Measurements from ENCODE around the gene MEGF9. TPM values are rescaled to one million over a fixed set of nuclear protein-coding genes. Genes with fewer than 3 reads are reported as not detected.

Gene MEGF9
- total RNA-seq, 1 experiment from 2014 or later = 5.1 TPM

GRCh38 chr9:120741191-120741590 is 26.9 kb upstream of the MEGF9 start:
- Histone ChIP-seq H3K27me3 (replicated peaks) (no peaks in the 10 kb centered on the region), H3K36me3 (no peaks in the 10 kb centered on the region), H3K4me3 (no peak overlapping the region), H3K27ac (no peak overlapping the region), H3K4me1 (replicated peaks) (no peaks in the 10 kb centered on the region), H3K9me3 (replicated peaks) (no peaks in the 10 kb centered on the region)
- no peak for DNase-seq (ENCODE audit: low read depth in 1 of 2, low spot score in 2 of 2)

- H3K27me3 ChIP-seq (replicated peaks) = no peaks in the 10 kb centered on the region
- no peak overlapping the region for H3K27ac ChIP-seq
- no peak for DNase-seq (ENCODE audit: low read depth in 1 of 2, low spot score in 2 of 2)
- no peak overlapping the region for H3K4me3 ChIP-seq
- H3K9me3 ChIP-seq (replicated peaks) = no peaks in the 10 kb centered on the region
- H3K36me3 ChIP-seq = no peaks in the 10 kb centered on the region
- H3K4me1 ChIP-seq (replicated peaks) = no peaks in the 10 kb centered on the region
Measured at GRCh38 chr9:120740132-120740531, 25.9 kb upstream of the MEGF9 start.

DNA sequence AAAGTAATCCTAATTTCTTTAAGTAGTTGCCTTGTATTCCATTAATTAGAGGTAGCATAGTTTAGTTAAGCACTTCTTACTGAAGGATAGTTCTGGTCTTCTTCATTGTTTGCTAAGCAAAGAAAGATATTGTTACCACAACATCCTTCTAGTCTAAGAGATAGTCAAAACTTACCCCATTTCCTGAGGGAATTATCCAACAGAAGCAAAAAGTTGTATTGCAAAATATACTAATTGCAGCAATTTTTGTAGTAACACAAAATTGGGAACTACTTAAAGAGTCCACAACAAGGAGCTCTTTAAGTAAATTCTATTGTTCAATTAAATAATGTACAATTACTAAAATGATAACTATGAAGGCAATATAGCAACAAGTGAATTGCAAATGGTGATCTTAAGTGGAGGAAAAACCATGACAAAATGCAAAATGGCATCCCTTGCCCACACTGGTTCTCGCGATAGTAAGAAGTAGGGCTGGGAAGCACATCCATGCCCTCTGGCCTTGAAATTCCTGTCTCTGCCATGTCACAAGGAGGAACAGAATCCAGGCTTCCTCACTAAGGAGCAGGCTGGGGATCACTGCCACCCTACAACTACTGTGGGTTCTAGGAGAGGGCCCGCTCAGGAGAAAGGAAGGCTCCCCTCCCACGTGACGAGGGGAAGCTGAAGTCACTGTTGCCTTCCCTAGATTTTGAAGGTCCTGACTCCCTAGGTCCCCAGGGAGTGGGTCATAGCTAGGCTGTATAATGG is 23.3 kb upstream of the MEGF9 start:
- Histone ChIP-seq H3K27ac (no peak overlapping the region), H3K4me3 (no peak overlapping the region), H3K27me3 (replicated peaks) (no peaks in the 10 kb centered on the region), H3K4me1 (replicated peaks) (no peaks in the 10 kb centered on the region), H3K36me3 (no peaks in the 10 kb centered on the region), H3K9me3 (replicated peaks) (no peaks in the 10 kb centered on the region)
- no peak for DNase-seq (ENCODE audit: low read depth in 1 of 2, low spot score in 2 of 2)

DNA sequence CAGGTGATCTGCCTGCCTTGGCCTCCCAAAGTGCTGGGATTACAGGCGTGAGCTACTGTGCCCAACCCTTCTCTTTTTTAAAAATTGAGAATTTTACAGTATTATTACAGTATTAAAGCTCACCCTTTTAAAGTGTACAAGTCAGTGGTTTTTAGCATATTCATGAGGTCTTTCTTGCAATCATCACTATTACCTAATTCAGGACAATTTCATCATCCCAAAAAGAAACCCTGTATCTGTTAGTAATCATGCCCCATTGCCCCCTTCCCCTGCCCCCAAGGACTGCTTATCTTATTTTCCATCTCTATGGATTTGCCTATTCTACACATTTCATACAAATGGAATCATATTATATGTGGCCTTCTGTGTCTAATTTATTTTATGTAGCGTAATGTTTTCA is 22.6 kb upstream of the MEGF9 start:
- Histone ChIP-seq H3K36me3 (no peaks in the 10 kb centered on the region), H3K27me3 (replicated peaks) (no peaks in the 10 kb centered on the region), H3K9me3 (replicated peaks) (no peaks in the 10 kb centered on the region), H3K27ac (no peak overlapping the region), H3K4me3 (no peak overlapping the region), H3K4me1 (replicated peaks) (no peaks in the 10 kb centered on the region)
- no peak for DNase-seq (ENCODE audit: low read depth in 1 of 2, low spot score in 2 of 2)

DNA sequence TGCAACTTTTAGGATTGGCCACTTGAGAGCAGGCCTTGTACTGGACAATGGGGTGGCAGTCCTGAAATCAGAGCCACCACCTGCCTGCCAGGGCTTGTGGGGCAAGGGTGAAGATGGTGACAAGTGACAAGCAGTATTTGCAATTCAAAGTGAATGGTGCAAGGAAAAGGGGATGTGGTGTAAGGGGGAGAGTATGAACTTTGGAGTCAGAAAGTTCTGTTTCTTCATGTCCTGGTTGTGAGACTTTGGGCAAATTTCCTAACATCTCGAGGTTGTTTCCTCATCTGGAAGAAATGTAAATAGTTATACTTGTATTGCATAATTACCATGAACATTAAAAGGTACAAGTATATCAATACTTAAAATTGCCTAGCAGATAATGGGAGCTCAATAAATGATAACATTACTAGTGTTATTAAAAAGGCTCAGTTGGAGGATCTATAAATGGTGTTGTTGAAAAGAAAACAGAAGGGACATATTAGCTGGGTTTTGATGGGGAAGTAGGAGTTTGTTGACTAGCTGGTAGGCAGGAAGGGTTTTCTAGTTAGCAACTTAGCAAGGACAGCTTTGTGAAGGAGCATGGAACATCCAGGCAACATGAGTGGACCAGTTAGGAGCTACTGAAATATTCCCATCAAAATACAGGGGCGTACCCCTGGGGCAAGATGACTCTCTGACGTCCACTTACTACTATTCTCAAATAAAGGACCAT is 21.3 kb upstream of the MEGF9 start:
- Histone ChIP-seq H3K36me3 (no peaks in the 10 kb centered on the region), H3K27ac (no peak overlapping the region), H3K27me3 (replicated peaks) (no peaks in the 10 kb centered on the region), H3K4me3 (no peak overlapping the region), H3K9me3 (replicated peaks) (no peaks in the 10 kb centered on the region), H3K4me1 (replicated peaks) (peaks cover 3% of the 10 kb centered on the region; the same call in 1 of the 2 replicates)
- no peak for DNase-seq (ENCODE audit: low read depth in 1 of 2, low spot score in 2 of 2)

DNA sequence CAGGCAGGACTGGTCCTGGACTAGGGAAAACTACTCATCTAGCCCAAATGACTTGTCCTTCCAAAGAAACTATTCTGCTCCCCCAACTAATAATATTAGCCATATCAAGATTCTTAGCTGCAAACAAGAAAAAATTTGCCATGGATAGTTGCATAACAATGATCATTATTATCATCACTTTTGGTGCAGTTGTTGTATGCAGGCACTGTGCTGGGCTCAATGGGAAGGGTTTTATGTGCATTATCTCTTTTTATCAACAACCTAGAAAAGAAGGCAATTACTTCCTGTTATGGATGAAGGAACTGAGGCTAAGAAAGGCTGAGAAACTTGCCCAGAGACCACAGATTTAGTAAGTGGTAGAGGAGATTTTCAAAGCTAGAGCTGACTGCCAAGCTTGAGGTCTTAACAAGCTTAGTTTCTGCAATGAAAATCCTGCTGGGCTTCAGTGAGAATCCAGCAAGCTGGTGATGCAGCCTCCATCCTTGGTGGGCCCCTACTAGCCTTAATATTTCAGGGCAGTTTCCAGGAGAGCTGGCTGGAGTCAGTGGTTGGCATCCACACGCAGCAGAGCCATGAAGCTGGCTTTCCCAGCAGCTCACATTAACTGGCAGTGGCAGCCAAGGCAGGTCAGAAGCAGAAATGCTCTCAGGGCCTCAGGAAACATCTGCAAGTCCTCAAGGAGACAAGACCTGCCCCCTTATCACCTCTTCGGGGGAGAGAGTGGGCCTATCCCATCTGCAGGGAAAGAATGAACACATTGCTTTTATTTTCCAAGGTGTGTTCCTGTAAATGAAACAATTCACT is 20.5 kb upstream of the MEGF9 start:
- H3K27me3 ChIP-seq (replicated peaks) = no peaks in the 10 kb centered on the region
- H3K4me3 ChIP-seq = no peak overlapping the region
- H3K9me3 ChIP-seq (replicated peaks) = no peaks in the 10 kb centered on the region
- H3K27ac ChIP-seq = no peak overlapping the region
- H3K4me1 ChIP-seq (replicated peaks) = peaks cover 4% of the 10 kb centered on the region; the same call in 1 of the 2 replicates
- H3K36me3 ChIP-seq = no peaks in the 10 kb centered on the region
- DNase-seq (ENCODE audit: low read depth in 1 of 2, low spot score in 2 of 2) = no peak

DNA sequence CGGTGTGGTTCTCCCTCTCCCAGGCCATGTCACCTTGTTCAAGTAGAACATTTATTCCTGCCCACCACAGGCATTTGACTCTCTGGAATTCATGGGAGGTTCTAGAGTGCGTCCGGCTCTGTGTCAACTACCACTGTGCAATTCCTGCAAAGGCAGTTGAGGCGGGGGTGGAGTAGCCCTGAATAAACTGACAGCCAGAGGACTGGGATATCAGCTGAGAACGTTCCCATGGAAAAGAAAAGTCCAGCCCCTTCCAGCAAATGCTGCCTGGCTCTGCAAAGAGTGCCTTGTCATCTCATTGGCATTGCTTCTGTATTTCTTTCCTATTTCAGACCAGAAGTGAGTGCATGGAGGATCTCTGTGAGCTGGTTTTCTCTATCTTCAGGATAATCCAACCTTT is 18.9 kb upstream of the MEGF9 start:
- no peak overlapping the region for H3K4me3 ChIP-seq
- H3K4me1 ChIP-seq (replicated peaks) = peaks cover 4% of the 10 kb centered on the region; the same call in 1 of the 2 replicates
- H3K27ac ChIP-seq = no peak overlapping the region
- H3K27me3 ChIP-seq (replicated peaks) = no peaks in the 10 kb centered on the region
- no peaks in the 10 kb centered on the region for H3K9me3 ChIP-seq (replicated peaks)
- DNase-seq (ENCODE audit: low read depth in 1 of 2, low spot score in 2 of 2) = no peak
- H3K36me3 ChIP-seq = no peaks in the 10 kb centered on the region

DNA sequence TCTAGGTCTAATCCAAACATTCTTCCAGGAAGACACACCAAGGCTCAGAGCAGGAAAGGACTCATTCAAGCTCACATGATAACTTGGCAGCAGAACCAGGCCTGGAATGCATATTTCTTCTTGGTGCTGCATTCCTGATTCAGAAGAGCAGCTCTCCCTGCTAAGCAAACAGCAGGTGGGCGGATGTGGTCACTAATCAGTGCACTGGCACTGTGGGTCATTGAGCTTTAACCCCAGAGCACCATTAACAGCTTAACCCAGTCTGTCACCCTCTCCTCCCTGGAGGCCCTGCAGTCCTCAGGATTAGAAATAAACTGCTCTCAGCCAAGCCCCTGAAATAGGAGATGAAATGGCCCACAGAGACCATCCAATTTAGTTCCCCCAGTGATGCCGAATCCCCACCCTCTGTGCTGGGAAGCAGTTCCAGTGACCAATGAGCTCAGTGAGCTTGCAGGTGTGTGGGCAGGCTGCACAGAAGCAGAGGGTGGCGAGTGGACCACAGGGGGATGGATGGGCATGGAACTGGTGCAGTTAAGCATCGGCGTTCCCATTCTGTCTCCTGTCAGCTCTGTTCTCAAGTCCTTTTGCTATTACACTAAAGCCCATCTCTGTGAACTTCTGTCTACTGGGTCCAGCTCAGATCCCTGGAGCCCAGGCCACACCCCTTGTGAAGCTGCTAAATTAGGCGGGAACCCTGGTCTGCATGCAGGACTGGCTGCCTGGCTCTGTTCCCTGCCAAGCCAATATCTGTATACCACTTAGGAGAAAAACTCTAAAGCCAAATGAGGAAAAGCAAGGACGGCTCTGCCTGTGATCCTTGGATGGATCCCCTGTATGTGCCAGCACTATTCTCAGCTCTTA is 16.6 kb upstream of the MEGF9 start:
- Histone ChIP-seq H3K27ac (no peak overlapping the region), H3K36me3 (no peaks in the 10 kb centered on the region), H3K9me3 (replicated peaks) (no peaks in the 10 kb centered on the region), H3K4me1 (replicated peaks) (peaks cover 4% of the 10 kb centered on the region; the same call in 1 of the 2 replicates), H3K4me3 (no peak overlapping the region), H3K27me3 (replicated peaks) (no peaks in the 10 kb centered on the region)
- peak in 1 of 2 experiments; percentile 12 for DNase-seq (ENCODE audit: low read depth in 1 of 2, low spot score in 2 of 2)

GRCh38 chr9:120729791-120730241 is 15.5 kb upstream of the MEGF9 start:
- peaks cover 4% of the 10 kb centered on the region; the same call in 1 of the 2 replicates for H3K4me1 ChIP-seq (replicated peaks)
- H3K27me3 ChIP-seq (replicated peaks) = no peaks in the 10 kb centered on the region
- H3K4me3 ChIP-seq = no peak overlapping the region
- no peaks in the 10 kb centered on the region for H3K36me3 ChIP-seq
- no peak overlapping the region for H3K27ac ChIP-seq
- H3K9me3 ChIP-seq (replicated peaks) = no peaks in the 10 kb centered on the region
- DNase-seq (ENCODE audit: low read depth in 1 of 2, low spot score in 2 of 2) = no peak

DNA sequence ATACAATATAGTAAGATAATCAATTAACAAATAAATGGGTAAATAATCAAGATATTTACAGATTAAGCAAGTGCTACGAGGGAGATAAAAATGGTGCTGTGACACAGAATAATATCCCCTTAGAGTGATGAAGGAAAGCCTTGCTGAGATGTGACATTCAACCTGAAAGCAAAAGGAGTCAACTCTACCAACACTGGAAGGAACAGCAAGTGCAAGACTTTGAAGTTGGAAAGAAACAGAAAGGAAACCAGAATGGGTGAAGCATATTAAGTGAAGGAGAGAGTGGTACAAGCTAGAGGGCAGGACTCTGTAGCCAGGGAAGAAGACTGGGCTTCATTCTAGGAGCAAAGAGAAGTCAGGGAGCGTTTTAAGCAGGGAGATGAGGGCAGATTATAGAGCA is 12.2 kb upstream of the MEGF9 start:
- Histone ChIP-seq H3K4me1 (replicated peaks) (peaks cover 4% of the 10 kb centered on the region; the same call in 1 of the 2 replicates), H3K36me3 (no peaks in the 10 kb centered on the region), H3K9me3 (replicated peaks) (no peaks in the 10 kb centered on the region), H3K4me3 (no peak overlapping the region), H3K27me3 (replicated peaks) (no peaks in the 10 kb centered on the region), H3K27ac (no peak overlapping the region)
- DNase-seq (ENCODE audit: low read depth in 1 of 2, low spot score in 2 of 2) = no peak

GRCh38 chr9:120725907-120726306 is 11.6 kb upstream of the MEGF9 start:
- no peaks in the 10 kb centered on the region for H3K36me3 ChIP-seq
- peaks cover 4% of the 10 kb centered on the region; the same call in 1 of the 2 replicates for H3K4me1 ChIP-seq (replicated peaks)
- H3K27ac ChIP-seq = no peak overlapping the region
- H3K27me3 ChIP-seq (replicated peaks) = no peaks in the 10 kb centered on the region
- no peaks in the 10 kb centered on the region for H3K9me3 ChIP-seq (replicated peaks)
- no peak overlapping the region for H3K4me3 ChIP-seq
- DNase-seq (ENCODE audit: low read depth in 1 of 2, low spot score in 2 of 2) = no peak

DNA sequence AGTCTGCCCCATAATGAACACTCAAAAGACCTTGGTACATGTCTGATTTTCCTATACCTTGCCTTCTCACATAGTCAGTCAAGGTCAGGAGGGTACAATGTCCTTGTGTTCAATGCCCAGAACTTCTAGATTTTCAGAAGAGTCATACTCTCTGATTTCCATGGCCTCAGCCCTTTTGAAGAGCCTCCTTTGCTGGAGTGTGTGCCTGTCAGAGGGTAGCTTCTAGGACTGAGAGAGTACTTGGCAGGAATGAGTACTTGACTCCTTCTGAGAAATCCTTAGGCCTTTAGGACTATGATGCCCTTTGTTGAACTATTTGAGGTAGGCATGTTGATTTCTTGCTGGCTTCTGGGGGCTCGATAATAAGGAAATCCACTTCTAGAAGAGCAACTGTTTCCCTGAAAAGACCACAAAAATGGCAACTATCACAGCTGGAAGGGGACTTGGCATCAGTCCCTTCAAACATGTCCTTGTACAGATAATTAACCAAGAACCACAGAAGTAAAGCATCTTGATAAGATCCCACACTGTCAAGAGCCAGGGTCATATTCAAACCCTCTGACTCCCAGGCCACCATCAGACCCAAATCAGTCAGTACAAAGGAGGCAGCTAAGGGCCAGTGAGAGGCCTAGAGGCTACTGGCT is 10.6 kb upstream of the MEGF9 start:
- H3K9me3 ChIP-seq (replicated peaks) = no peaks in the 10 kb centered on the region
- no peak overlapping the region for H3K27ac ChIP-seq
- DNase-seq (ENCODE audit: low read depth in 1 of 2, low spot score in 2 of 2) = no peak
- no peaks in the 10 kb centered on the region for H3K27me3 ChIP-seq (replicated peaks)
- H3K36me3 ChIP-seq = no peaks in the 10 kb centered on the region
- no peaks in the 10 kb centered on the region for H3K4me1 ChIP-seq (replicated peaks)
- no peak overlapping the region for H3K4me3 ChIP-seq

- H3K36me3 ChIP-seq = no peaks in the 10 kb centered on the region
- no peaks in the 10 kb centered on the region for H3K9me3 ChIP-seq (replicated peaks)
- no peak overlapping the region for H3K4me3 ChIP-seq
- no peaks in the 10 kb centered on the region for H3K4me1 ChIP-seq (replicated peaks)
- no peaks in the 10 kb centered on the region for H3K27me3 ChIP-seq (replicated peaks)
- no peak for DNase-seq (ENCODE audit: low read depth in 1 of 2, low spot score in 2 of 2)
- H3K27ac ChIP-seq = no peak overlapping the region
Measured at GRCh38 chr9:120723565-120723964, 9.3 kb upstream of the MEGF9 start.
